ENCODE results near the gene ADAMTS15. TPM values are rescaled to one million over a fixed set of nuclear protein-coding genes. Genes with fewer than 3 reads are reported as not detected.
A peak's percentile ranks its signal among the peaks of the same experiment; 100 is the strongest.

ADAMTS15 gene
- total RNA-seq, 4 donors from 2014 or later = 2.5 to 11.1 (median 5.1) TPM

- 86 to 91% methylated on average over 8 of the region's 8 CpGs for WGBS, 2 donors
- DNase-seq (ENCODE audit: low spot score in 2 of 2) = no peak
- TF ChIP-seq POLR2A (IDR thresholded peaks at IDR 0.05) (no peak), CTCF (IDR thresholded peaks at IDR 0.05) (no peak)
- intact Hi-C loops (cut with DNase I; ENCODE audit: low total_unique reads) = loop anchor here (5.0 kb wide), 1 partner anchor 1464 kb away; no protein-coding TSS in a partner anchor
- H3K4me3 ChIP-seq (ENCODE audit: low read depth, poor library complexity, severe bottlenecking) = no peak overlapping the region
These were observed 14.5 kb downstream of the ADAMTS15 start for GRCh38 chr11:130462931-130463330.

GRCh38 chr11:130464291-130464812, 15.9 kb downstream of the ADAMTS15 start:
- no peak for DNase-seq (ENCODE audit: low spot score in 2 of 2)
- no peak for TF ChIP-seq CTCF (IDR thresholded peaks at IDR 0.05)
- no peak for TF ChIP-seq POLR2A (IDR thresholded peaks at IDR 0.05)
- intact Hi-C loops (cut with DNase I; ENCODE audit: low total_unique reads) = loop anchor here (5.0 kb wide), 1 partner anchor 1463 kb away; no protein-coding TSS in a partner anchor
- H3K4me3 ChIP-seq (ENCODE audit: low read depth, poor library complexity, severe bottlenecking) = no peak overlapping the region

GRCh38 chr11:130465263-130465662, 16.8 kb downstream of the ADAMTS15 start:
- intact Hi-C loops (cut with DNase I; ENCODE audit: low total_unique reads) = no loop called here
- no peak overlapping the region for H3K4me3 ChIP-seq (ENCODE audit: low read depth, poor library complexity, severe bottlenecking)
- no peak for TF ChIP-seq CTCF (IDR thresholded peaks at IDR 0.05)
- no peak for TF ChIP-seq POLR2A (IDR thresholded peaks at IDR 0.05)
- WGBS, 2 donors = 96 to 97% methylated on average over 5 of the region's 5 CpGs
- no peak for DNase-seq (ENCODE audit: low spot score in 2 of 2)

GRCh38 chr11:130467116-130467900, 18.9 kb downstream of the ADAMTS15 start:
- peak in 1 of 2 donors; percentile 68 for DNase-seq (ENCODE audit: low spot score in 2 of 2)
- H3K4me3 ChIP-seq (ENCODE audit: low read depth, poor library complexity, severe bottlenecking) = no peak overlapping the region
- intact Hi-C loops (cut with DNase I; ENCODE audit: low total_unique reads) = no loop called here
- 84 to 87% methylated on average over 10 of the region's 10 CpGs for WGBS, 2 donors
- TF ChIP-seq CTCF (IDR thresholded peaks at IDR 0.05) = no peak
- no peak for TF ChIP-seq POLR2A (IDR thresholded peaks at IDR 0.05)

GRCh38 chr11:130469181-130469580, 20.7 kb downstream of the ADAMTS15 start:
- intact Hi-C loops (cut with DNase I; ENCODE audit: low total_unique reads) = no loop called here
- no peak for TF ChIP-seq POLR2A (IDR thresholded peaks at IDR 0.05)
- no peak for TF ChIP-seq CTCF (IDR thresholded peaks at IDR 0.05)
- 85 to 86% methylated on average over 6 of the region's 6 CpGs for WGBS, 2 donors
- DNase-seq (ENCODE audit: low spot score in 2 of 2) = peak in 1 of 2 donors; percentile 78
- no peak overlapping the region for H3K4me3 ChIP-seq (ENCODE audit: low read depth, poor library complexity, severe bottlenecking)

Data from lower leg skin (tissue), 4 donors.